Tibial artery (tissue), 4 donors: ENCODE data around the gene CPA1.

Source experiments
- DNase-seq, 2 donors: peaks; one replicate each; pipeline ENCODE4 v3.0.0-alpha.2; 2019
- H3K27ac ChIP-seq, 2 donors: fragments of 200-600 bp; sonication (generic) in 1 of 2; 1 replicate in 1 of 2; 2 replicates in 1 of 2; pipeline ENCODE4 v1.5.1; 2018 to 2019; ENCODE audit warnings: mild to moderate bottlenecking in 1 of 2
- H3K27me3 ChIP-seq, 2 donors: fragments of 200-600 bp; sonication (generic) in 1 of 2; one replicate each; pipeline versions ENCODE4 v1.5.1 to v1.6.0; 2016 to 2019
- H3K36me3 ChIP-seq, 3 donors: fragments of 200-600 bp; sonication (generic) in 2 of 3; one replicate each; pipeline ENCODE4 v1.5.1; 2016 to 2019; ENCODE audit warnings: mild to moderate bottlenecking in 2 of 3
- H3K4me1 ChIP-seq, 4 donors: fragments of 200-600 bp; sonication (generic) in 2 of 4; 1 replicate in 3 of 4; 2 replicates in 1 of 4; pipeline ENCODE4 v1.5.1; 2016 to 2019
- H3K4me3 ChIP-seq, 2 donors: fragments of 200-600 bp; sonication (generic) in 1 of 2; 1 replicate in 1 of 2; 2 replicates in 1 of 2; pipeline ENCODE4 v1.5.1; 2018 to 2019; ENCODE audit warnings: mild to moderate bottlenecking in 2 of 2
- H3K9me3 ChIP-seq, 3 donors: fragments of 200-600 bp; sonication (generic) in 1 of 3; one replicate each; pipeline ENCODE4 v1.5.1; 2016 to 2019
- intact Hi-C: fragments of 100-400 bp; cut with DNase I; formaldehyde crosslinking; loops from one replicate; pipeline ENCODE4 v1.15.0; 2023; ENCODE audit warnings: low total_unique reads
- TF ChIP-seq, protein P1 (sequence below), 2 experiments: fragments of 200-600 bp in 1 of 2; fragments of 450-650 bp in 1 of 2; IDR thresholded peaks; one replicate each; pipeline ENCODE4 v1.5.1; 2017 to 2019; ENCODE audit warnings: antibody characterized with exemption in 2 of 2, mild to moderate bottlenecking in 1 of 2, moderate library complexity in 1 of 2

Gene CPA1

DNA sequence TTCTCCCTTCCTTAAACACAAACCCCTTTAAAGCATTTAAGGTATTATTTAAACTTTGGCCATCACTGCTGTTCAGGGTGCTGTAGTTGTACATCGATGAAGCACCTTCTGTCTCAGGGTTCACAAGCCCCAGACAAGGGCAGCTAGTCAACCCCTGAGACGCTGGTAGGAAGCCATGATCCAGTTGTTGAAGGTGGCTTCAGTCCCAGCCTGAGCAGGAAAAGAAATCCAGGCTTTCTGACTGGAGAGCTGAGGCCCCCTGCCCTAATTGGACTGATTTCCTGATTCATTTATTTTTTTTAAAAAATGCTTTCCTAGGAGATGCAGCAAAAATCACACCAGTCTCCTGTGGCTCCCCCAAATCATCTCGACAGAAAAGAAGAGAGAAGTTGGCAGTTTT is 15.8 kb downstream of the CPA1 start:
- H3K27me3 ChIP-seq, result no peaks in the 10 kb centered on the region
- H3K4me3 ChIP-seq, result peak overlapping the region; percentile 19 to 29
- TF ChIP-seq, protein P1, sequence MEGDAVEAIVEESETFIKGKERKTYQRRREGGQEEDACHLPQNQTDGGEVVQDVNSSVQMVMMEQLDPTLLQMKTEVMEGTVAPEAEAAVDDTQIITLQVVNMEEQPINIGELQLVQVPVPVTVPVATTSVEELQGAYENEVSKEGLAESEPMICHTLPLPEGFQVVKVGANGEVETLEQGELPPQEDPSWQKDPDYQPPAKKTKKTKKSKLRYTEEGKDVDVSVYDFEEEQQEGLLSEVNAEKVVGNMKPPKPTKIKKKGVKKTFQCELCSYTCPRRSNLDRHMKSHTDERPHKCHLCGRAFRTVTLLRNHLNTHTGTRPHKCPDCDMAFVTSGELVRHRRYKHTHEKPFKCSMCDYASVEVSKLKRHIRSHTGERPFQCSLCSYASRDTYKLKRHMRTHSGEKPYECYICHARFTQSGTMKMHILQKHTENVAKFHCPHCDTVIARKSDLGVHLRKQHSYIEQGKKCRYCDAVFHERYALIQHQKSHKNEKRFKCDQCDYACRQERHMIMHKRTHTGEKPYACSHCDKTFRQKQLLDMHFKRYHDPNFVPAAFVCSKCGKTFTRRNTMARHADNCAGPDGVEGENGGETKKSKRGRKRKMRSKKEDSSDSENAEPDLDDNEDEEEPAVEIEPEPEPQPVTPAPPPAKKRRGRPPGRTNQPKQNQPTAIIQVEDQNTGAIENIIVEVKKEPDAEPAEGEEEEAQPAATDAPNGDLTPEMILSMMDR (IDR thresholded peaks at IDR 0.05), result no peak
- no peaks in the 10 kb centered on the region for H3K36me3 ChIP-seq
- intact Hi-C loops, result loop anchor here (10.0 kb wide), 1 partner anchor 121 kb away; no protein-coding TSS in a partner anchor
- DNase-seq, result no peak
- no peaks in the 10 kb centered on the region for H3K9me3 ChIP-seq
- H3K4me1 ChIP-seq, result peaks cover 0 to 77% (median 18%) of the 10 kb centered on the region in 4 donors
- peak overlapping the region; percentile 66 to 81 for H3K27ac ChIP-seq

DNA sequence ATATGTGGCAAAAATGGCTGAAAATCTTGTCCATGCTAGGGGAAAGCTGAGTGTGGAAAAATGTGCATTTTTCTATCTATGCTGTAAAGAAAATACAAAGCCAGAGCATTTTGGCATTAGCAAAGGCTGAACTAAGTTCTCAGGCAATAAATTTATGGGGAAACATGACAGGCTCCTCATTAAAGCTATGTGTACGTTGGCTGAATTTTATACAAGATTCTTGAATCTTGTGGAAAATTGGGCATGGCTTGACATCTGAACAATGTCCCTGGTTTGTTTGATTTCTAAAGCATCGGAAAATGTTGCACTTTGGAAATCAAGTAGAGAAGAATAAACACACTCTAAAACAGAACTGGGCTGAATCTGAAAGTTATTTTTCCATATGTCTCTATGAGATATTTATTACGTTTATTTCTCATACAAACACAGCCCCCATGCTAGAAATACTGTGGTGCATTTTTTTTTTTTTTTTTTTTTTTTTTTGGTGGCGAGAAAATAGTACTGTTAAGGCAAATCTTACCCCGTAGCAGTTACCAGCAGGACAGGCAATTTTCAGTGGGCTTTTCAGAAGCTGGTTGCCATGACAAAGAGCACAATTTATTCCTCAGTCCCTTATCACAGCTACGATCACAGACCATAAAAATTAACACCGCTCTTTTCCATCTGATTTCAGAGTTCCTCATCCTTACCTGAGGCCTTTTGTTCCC is 16.9 kb downstream of the CPA1 start:
- H3K27me3 ChIP-seq, result no peaks in the 10 kb centered on the region
- intact Hi-C loops, result loop anchor here (10.0 kb wide), 1 partner anchor 122 kb away; no protein-coding TSS in a partner anchor
- H3K4me3 ChIP-seq, result peak overlapping the region; percentile 12 to 29
- TF ChIP-seq, protein P1 (IDR thresholded peaks at IDR 0.05), result no peak
- DNase-seq, result no peak
- H3K27ac ChIP-seq, result peak overlapping the region; percentile 66 to 81
- no peaks in the 10 kb centered on the region for H3K9me3 ChIP-seq
- H3K4me1 ChIP-seq, result peaks cover 0 to 75% (median 18%) of the 10 kb centered on the region in 4 donors
- no peaks in the 10 kb centered on the region for H3K36me3 ChIP-seq

DNA sequence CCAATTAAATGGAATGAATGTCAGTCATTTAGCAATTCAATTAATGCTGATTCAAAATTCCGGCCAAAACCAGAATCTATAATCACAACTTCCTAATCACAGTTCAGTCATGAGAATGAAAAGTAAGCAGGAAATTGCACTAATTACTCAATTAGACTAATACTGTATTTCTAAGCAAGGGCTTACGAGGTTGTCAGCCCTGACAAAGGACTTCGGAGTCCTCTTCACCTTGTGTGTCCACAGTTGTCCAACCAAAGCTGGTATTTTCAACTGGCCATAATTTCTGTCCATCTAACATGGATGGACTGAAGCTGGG is 17.4 kb downstream of the CPA1 start:
- peaks cover 0 to 70% (median 15%) of the 10 kb centered on the region in 4 donors for H3K4me1 ChIP-seq
- TF ChIP-seq, protein P1 (IDR thresholded peaks at IDR 0.05), result no peak
- no peaks in the 10 kb centered on the region for H3K27me3 ChIP-seq
- peak overlapping the region; percentile 66 to 81 for H3K27ac ChIP-seq
- no peak for DNase-seq
- H3K4me3 ChIP-seq, result no peak overlapping the region
- H3K36me3 ChIP-seq, result peaks cover 0 to 5% (median 0%) of the 10 kb centered on the region in 3 donors
- intact Hi-C loops, result loop anchor here (10.0 kb wide), 1 partner anchor 123 kb away; no protein-coding TSS in a partner anchor
- H3K9me3 ChIP-seq, result no peaks in the 10 kb centered on the region

DNA sequence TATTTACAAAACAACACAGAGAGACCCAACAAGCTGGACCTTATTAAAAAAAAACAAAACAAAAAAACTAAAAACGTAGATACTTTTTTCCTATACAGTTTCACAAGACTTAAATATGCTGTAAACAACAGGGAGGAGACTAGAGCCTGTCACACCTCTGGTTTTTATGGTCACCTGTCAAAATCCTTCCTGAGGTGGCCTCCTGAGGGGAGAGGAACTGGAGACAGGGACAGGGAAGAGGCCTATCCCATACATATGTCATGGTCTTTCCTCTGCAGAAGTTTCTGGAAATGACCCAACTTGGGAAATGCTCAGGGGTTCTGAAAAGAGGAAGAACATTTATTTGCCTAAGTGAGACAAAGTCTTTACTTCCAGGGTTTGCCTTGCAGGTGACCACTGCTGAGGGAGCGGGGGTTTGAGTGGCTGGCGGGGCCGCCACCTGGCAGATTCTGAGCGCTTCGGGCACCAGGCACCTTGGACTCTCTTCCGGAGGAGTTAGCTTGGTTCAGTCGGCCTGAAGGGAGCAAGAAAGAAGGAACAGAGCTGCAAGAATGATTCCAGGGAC is 18.3 kb downstream of the CPA1 start:
- peaks cover 0 to 9% (median 0%) of the 10 kb centered on the region in 3 donors for H3K36me3 ChIP-seq
- H3K27me3 ChIP-seq, result no peaks in the 10 kb centered on the region
- H3K27ac ChIP-seq, result no peak overlapping the region
- H3K4me1 ChIP-seq, result peaks cover 0 to 61% (median 13%) of the 10 kb centered on the region in 4 donors
- H3K9me3 ChIP-seq, result no peaks in the 10 kb centered on the region
- TF ChIP-seq, protein P1 (IDR thresholded peaks at IDR 0.05), result no peak
- intact Hi-C loops, result loop anchor here (10.0 kb wide), 1 partner anchor 124 kb away; no protein-coding TSS in a partner anchor
- no peak overlapping the region for H3K4me3 ChIP-seq
- no peak for DNase-seq

DNA sequence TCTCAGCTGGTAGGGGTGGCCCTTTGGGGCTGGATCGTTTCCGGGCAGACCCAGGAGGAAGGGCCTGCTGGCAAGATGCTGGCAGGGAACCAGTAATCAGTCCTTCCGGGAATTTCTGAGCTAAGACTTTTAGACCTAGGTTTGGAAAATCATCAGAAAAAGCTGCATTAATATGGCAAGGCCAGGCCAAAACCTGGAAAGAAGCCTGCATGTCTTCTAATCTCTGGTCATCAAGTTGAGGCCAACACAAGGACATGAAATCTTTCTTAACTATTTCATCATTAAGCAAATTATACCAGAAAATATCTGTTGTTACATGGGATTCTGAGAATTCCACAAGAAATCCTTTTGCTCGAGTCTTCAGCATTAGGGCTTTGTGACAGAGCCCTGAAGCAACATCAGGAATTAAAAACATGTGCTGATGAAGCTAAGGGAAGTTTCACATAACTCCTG is 19.9 kb downstream of the CPA1 start:
- Histone ChIP-seq H3K4me3 (no peak overlapping the region), H3K9me3 (no peaks in the 10 kb centered on the region), H3K27ac (no peak overlapping the region), H3K4me1 (peaks cover 0 to 60% (median 13%) of the 10 kb centered on the region in 4 donors), H3K36me3 (peaks cover 0 to 9% (median 0%) of the 10 kb centered on the region in 3 donors), H3K27me3 (no peaks in the 10 kb centered on the region)
- DNase-seq, result no peak
- intact Hi-C loops, result no loop called here
- TF ChIP-seq, protein P1 (IDR thresholded peaks at IDR 0.05), result no peak
